PC-3 (cell line): Measurements from ENCODE around the gene ADGRG3. TPM values are rescaled to one million over a fixed set of nuclear protein-coding genes. Genes with fewer than 3 reads are reported as not detected.

Source experiments
- ATAC-seq: fragments of 200-7000 bp; cut with Tn5 transposase; 2 replicates; pipeline ENCODE4 v1.9.1; 2020; ENCODE audit warnings: mild to moderate bottlenecking, moderate library complexity
- BruUV-seq: library from RNA; stranded (reverse); fragments of 400-500 nt; replicated peaks from 2 replicates; lab custom pipeline; 2021; lab: Mats Ljungman, UMichigan
- CTCF ChIA-PET: fragments of 300-600 bp; sonication (Branson Sonifier 250); formaldehyde crosslinking; loops from one replicate; lab custom pipeline; 2022; ENCODE audit warnings: antibody characterized with exemption; lab: Charles Lee
- POLR2A ChIA-PET: fragments of 300-600 bp; sonication (Branson Sonifier 250); formaldehyde crosslinking; loops from one replicate; lab custom pipeline; 2022; ENCODE audit warnings: antibody characterized with exemption; ENCODE audit not compliant: unreplicated experiment; lab: Charles Lee
- DNase-seq: peaks from one replicate; pipeline ENCODE4 v3.0.0-alpha.2; 2015
- H2AFZ ChIP-seq: fragments of 300-600 bp; sonication (generic); 2 replicates; pipeline ENCODE4 v1.6.0; 2016; ENCODE audit warnings: antibody characterized with exemption, low read length
- H3F3A ChIP-seq: fragments of 300-600 bp; sonication (generic); one replicate; pipeline ENCODE4 v1.6.0; 2017; ENCODE audit warnings: antibody characterized with exemption, low read length, control low read depth, mild to moderate bottlenecking; ENCODE audit not compliant: unreplicated experiment
- H3K27ac ChIP-seq: fragments of 300-600 bp; sonication (generic); 2 replicates; pipeline ENCODE4 v1.5.1; 2016; ENCODE audit warnings: mild to moderate bottlenecking, low read length
- H3K27me3 ChIP-seq: fragments of 300-600 bp; sonication (generic); 2 replicates; pipeline ENCODE4 v1.6.1; 2016; ENCODE audit warnings: low read length, mixed read lengths
- H3K36me3 ChIP-seq: fragments of 300-600 bp; sonication (generic); 2 replicates; pipeline ENCODE4 v1.6.1; 2016; ENCODE audit warnings: low read depth, mixed run types, low read length, mixed read lengths
- H3K4me1 ChIP-seq: fragments of 300-600 bp; sonication (generic); 2 replicates; pipeline ENCODE4 v1.5.1; 2016; ENCODE audit warnings: low read length; ENCODE audit not compliant: insufficient read depth
- H3K4me2 ChIP-seq: fragments of 300-600 bp; sonication (generic); 2 replicates; pipeline ENCODE4 v1.6.0; 2016; ENCODE audit warnings: low read length
- H3K4me3 ChIP-seq: fragments of 300-600 bp; sonication (generic); 2 replicates; pipeline ENCODE4 v1.5.1; 2016; ENCODE audit warnings: mild to moderate bottlenecking, low read length, mixed read lengths
- H3K79me2 ChIP-seq: fragments of 300-600 bp; sonication (generic); 2 replicates; pipeline ENCODE4 v1.6.1; 2017; ENCODE audit warnings: low read length, mixed read lengths
- H3K9ac ChIP-seq: fragments of 300-600 bp; sonication (generic); 2 replicates; pipeline ENCODE4 v1.6.0; 2016; ENCODE audit warnings: mild to moderate bottlenecking, low read length
- H3K9me2 ChIP-seq: fragments of 300-600 bp; sonication (generic); replicated peaks from 2 replicates; pipeline ENCODE4 v1.6.1; 2016; ENCODE audit warnings: mixed run types, low read length, mixed read lengths
- H3K9me3 ChIP-seq: fragments of 300-600 bp; sonication (generic); 2 replicates; pipeline ENCODE4 v1.6.1; 2016; ENCODE audit warnings: low read length, mixed read lengths
- H4K20me1 ChIP-seq: fragments of 300-600 bp; sonication (generic); 2 replicates; pipeline ENCODE4 v1.6.1; 2016; ENCODE audit warnings: low read length, mixed read lengths
- CTCF ChIP-seq: fragments of 300-600 bp; sonication (generic); conservative IDR thresholded peaks from 2 replicates; pipeline ENCODE4 v1.5.1; 2017; ENCODE audit warnings: antibody characterized with exemption, low read depth, mild to moderate bottlenecking, low read length
- EZH2 ChIP-seq: fragments of 300-600 bp; sonication (generic); IDR thresholded peaks from one replicate; pipeline ENCODE4 v1.6.1; 2017; ENCODE audit warnings: antibody characterized with exemption, mild to moderate bottlenecking, low read length; ENCODE audit not compliant: unreplicated experiment
- EZH2phosphoT487 ChIP-seq: fragments of 300-600 bp; sonication (generic); IDR thresholded peaks from 2 replicates; pipeline ENCODE4 v1.6.1; 2018; ENCODE audit warnings: mild to moderate bottlenecking, antibody characterized with exemption, low read length, borderline replicate concordance
- intact Hi-C: fragments of 100-400 bp; cut with micrococcal nuclease; formaldehyde crosslinking; loops from 2 replicates; pipeline ENCODE4 v1.9.0; 2023
- total RNA-seq: library from RNA; depleted of rRNA; stranded (reverse); fragments of >200 nt; gene quantifications from 2 replicates; pipeline ENCODE4 v1.2.3, GENCODE V29; 2014

The ADGRG3 gene
- total RNA-seq, 1 experiment from 2014 or later: not detected

GRCh38 chr16:57645691-57646387 lies 22.3 kb upstream of the ADGRG3 start:
- peak; percentile 63 for ATAC-seq
- H3K4me3 ChIP-seq: no peak overlapping the region
- peaks cover 58% of the 10 kb centered on the region for H3K4me1 ChIP-seq
- H3K27ac ChIP-seq: peak overlapping the region; percentile 56
- TF ChIP-seq EZH2phosphoT487: no peak
- no peak for TF ChIP-seq EZH2
- TF ChIP-seq CTCF: no peak
- intact Hi-C loops: loop anchor here (1.0 to 10.0 kb wide), 2 partner anchors 23 to 359 kb away; partner anchors contain the start of genes USB1 and ZNF319
- H2AFZ ChIP-seq: no peak overlapping the region
- ChIA-PET CTCF (interaction anchor here (0.6 to 1.3 kb wide), 3 partner anchors 17 to 218 kb away, joined by 3 read pairs; partner anchors contain the start of gene ADGRG1), POLR2A (no interaction called here)
- H3K27me3 ChIP-seq: no peaks in the 10 kb centered on the region
- peak overlapping the region; percentile 37 for H3K4me2 ChIP-seq
- no peaks in the 10 kb centered on the region for H4K20me1 ChIP-seq
- peak; percentile 62 for DNase-seq
- H3K9me2 ChIP-seq: no peaks in the 10 kb centered on the region
- H3K36me3 ChIP-seq: peaks cover 20% of the 10 kb centered on the region
- H3K9me3 ChIP-seq: no peaks in the 10 kb centered on the region
- BruUV-seq: no TSS peak
- H3K9ac ChIP-seq: peak overlapping the region; percentile 17; the same call in 1 of the 2 replicates
- no peaks in the 10 kb centered on the region; the same call in 1 of the 2 replicates for H3K79me2 ChIP-seq
- H3F3A ChIP-seq: no peaks in the 10 kb centered on the region

- Histone ChIP-seq H3K36me3 (peaks cover 25% of the 10 kb centered on the region), H3K27ac (peak overlapping the region; percentile 54), H3K9ac (0 out of 2 replicates have a peak overlapping the region, but pooled peaks have one; percentile 22), H2AFZ (no peak overlapping the region), H3K4me1 (peaks cover 52% of the 10 kb centered on the region), H3K9me2 (no peaks in the 10 kb centered on the region), H3K4me2 (no peak overlapping the region), H4K20me1 (no peaks in the 10 kb centered on the region), H3K4me3 (no peak overlapping the region), H3K27me3 (no peaks in the 10 kb centered on the region), H3F3A (no peaks in the 10 kb centered on the region), H3K79me2 (no peaks in the 10 kb centered on the region; the same call in 1 of the 2 replicates), H3K9me3 (no peaks in the 10 kb centered on the region)
- DNase-seq (no peak), ATAC-seq (peak; percentile 3)
- intact Hi-C loops: loop anchor here (1.0 to 10.0 kb wide), 2 partner anchors 23 to 358 kb away; partner anchors contain the start of genes USB1 and ZNF319
- TF ChIP-seq EZH2phosphoT487: no peak
- TF ChIP-seq CTCF: no peak
- TF ChIP-seq EZH2: no peak
- BruUV-seq: no TSS peak
- ChIA-PET POLR2A (no interaction called here), CTCF (interaction anchor here (0.6 to 1.3 kb wide), 3 partner anchors 18 to 217 kb away, joined by 3 read pairs; partner anchors contain the start of gene ADGRG1)
Observed at GRCh38 chr16:57646388-57647039, 21.6 kb upstream of the ADGRG3 start.
